ENCODE data around the gene SLFNL1.

Gene SLFNL1

DNA sequence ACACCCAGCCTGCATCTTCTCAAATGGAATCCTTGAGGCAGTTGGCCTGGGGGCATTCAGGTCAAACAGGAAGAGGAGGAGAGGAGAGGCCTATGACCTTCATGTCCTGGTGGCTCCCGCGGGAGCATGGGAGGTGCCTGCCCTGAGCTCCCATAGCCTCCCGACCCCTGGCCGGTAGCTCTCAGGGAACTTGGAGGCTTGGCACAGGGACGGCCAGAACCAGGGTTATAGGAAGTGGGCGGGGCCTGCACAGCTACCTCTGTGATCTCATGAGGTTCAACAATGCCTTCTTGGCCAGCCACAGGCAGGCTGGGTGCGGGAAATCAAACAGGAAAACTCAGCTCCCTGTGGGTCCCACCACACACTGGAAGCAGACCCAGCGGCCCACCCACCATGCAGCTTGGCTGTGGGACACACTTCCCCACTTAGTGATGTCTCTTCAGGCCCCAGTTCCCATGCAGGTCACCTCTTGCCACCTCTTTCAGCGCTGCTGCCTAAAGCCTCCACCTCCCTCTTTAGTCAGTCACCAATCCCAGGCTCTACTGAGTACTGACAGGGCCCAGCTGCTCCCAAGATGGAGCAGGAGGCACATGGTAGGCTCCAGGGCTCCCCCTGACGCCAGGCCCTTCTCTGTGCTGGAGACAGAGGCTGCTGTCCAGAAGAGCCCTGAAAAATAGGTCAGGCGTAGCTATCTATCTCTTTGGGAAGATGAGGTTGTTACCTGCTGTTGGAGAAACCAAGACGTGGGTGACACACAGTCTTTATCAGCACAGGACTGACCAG lies at the start of gene SLFNL1:
SLFNL1 (minus strand) TSS at position 200 of the 783 bp plus-strand sequence. CDS start 1,065 bp downstream, outside the sequence.
- no peak for DNase-seq (ENCODE audit: extremely low read depth in 1 of 2, low read depth in 1 of 2)

GRCh38 chr1:41056907-41057306 lies 35.4 kb upstream of the SLFNL1 start:
- no peak for DNase-seq (ENCODE audit: extremely low read depth in 1 of 2, low read depth in 1 of 2)

DNA sequence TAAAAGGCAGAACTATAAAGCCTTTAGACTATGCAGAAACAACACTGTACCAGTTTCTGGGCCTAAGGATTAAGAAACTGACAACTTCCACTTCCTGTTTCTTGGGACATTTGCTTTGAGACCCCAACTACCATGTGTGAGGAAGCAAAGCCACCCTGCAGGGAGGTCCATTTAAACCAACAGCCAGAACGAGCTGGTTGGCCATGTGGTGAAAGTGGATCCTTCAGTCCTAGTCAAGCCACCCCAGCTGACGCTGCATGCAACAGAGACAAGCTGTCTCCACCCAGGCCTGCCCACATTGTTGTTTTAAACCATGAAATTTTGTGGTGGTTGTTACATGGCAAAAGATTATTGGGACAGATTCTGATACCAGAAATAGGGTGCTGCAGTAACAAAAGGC lies 31.8 kb upstream of the SLFNL1 start:
- DNase-seq (ENCODE audit: extremely low read depth in 1 of 2, low read depth in 1 of 2), result no peak

- DNase-seq (ENCODE audit: extremely low read depth in 1 of 2, low read depth in 1 of 2), result no peak
Measured at GRCh38 chr1:41051022-41051421, 29.5 kb upstream of the SLFNL1 start.

GRCh38 chr1:41048540-41048939 lies 27.0 kb upstream of the SLFNL1 start:
- DNase-seq (ENCODE audit: extremely low read depth in 1 of 2, low read depth in 1 of 2), result no peak

DNA sequence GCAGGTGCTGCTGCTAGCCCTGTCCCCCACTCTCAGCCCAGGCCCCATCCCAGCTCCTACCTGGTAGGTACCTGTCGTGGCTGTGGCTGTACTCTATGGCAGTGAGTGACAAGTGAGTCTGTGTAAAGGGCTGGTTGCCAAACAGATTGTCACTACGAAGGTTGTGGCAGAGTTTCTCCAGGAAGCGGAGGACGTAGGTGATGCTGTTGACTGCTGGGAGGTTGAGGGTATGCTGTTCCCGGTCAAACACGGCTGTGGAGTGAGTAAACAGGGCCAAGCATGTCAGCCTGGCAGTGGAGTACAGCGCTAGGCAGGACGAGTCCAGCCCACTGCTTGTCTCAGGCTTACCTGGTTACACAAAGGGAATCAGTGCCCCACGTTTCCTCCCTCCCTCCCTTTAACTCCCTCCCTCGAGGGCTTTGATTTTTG lies 24.8 kb upstream of the SLFNL1 start:
- DNase-seq (ENCODE audit: extremely low read depth in 1 of 2, low read depth in 1 of 2), result no peak

GRCh38 chr1:41045740-41046139 lies 24.2 kb upstream of the SLFNL1 start:
- DNase-seq (ENCODE audit: extremely low read depth in 1 of 2, low read depth in 1 of 2), result no peak

GRCh38 chr1:41044187-41044586 lies 22.7 kb upstream of the SLFNL1 start:
- no peak for DNase-seq (ENCODE audit: extremely low read depth in 1 of 2, low read depth in 1 of 2)

GRCh38 chr1:41041614-41042270 lies 20.2 kb upstream of the SLFNL1 start:
- DNase-seq (ENCODE audit: extremely low read depth in 1 of 2, low read depth in 1 of 2), result no peak

GRCh38 chr1:41038110-41038509 lies 16.6 kb upstream of the SLFNL1 start:
- DNase-seq (ENCODE audit: extremely low read depth in 1 of 2, low read depth in 1 of 2), result no peak

DNA sequence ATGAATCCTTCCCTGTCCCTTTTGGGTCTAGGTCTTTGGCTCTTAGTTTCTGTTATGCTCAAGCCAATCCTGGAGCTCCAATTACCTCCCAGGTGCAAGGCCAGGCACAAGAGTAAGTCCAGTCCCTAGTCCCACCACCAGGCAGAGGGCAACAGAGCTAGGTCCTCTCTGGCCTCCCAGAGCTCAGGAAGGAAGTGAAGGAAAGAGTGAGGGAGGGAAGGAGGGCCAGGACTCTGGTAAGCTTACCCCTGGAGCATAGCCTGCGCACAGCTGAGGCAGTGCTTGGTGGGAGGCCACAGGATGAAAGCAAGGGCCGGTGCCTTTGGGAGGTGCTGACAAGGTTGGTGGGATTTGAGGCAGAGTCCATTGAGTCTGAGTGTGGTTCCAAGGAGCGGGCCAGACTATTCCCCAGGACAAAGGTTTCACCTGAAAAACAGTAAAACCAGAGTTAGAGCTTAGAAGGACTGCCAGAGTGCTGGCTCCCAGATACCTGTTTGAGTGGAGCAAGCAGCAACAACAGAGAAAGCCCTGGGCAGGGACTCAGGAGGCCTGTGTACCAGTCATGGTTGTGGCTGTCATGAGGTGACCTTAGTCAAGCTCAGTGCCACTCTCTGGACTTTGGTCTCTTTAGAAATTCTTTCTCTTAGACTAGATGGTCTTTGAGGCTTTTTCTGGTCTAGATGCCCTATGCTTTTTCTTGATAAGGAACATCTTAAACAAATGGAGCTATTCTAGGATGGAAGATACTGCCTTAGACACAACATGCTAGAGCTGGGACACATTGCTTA lies 15.8 kb upstream of the SLFNL1 start:
- DNase-seq (ENCODE audit: extremely low read depth in 1 of 2, low read depth in 1 of 2), result no peak

DNA sequence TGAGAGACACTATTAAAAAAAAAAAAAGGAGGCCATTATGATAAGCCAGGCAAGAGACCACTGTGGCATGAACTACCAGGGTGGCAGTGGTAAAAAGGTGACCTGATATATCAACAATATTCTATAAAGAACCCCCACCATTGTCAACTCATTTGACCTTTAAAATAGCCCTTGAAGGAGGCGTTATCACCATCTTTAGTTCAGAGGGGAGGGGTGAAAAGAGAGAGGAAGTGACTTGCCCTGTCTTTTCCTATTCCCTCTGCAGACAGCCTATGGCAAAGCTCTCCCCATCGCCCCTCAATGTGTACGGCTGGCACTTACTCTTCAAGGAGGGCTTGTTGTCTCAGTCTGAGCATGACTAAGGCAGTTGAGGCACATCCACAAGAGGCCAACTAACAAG lies 11.7 kb upstream of the SLFNL1 start:
- no peak for DNase-seq (ENCODE audit: extremely low read depth in 1 of 2, low read depth in 1 of 2)

- DNase-seq (ENCODE audit: extremely low read depth in 1 of 2, low read depth in 1 of 2), result no peak
Measured at GRCh38 chr1:41032147-41032546, 10.6 kb upstream of the SLFNL1 start.

DNA sequence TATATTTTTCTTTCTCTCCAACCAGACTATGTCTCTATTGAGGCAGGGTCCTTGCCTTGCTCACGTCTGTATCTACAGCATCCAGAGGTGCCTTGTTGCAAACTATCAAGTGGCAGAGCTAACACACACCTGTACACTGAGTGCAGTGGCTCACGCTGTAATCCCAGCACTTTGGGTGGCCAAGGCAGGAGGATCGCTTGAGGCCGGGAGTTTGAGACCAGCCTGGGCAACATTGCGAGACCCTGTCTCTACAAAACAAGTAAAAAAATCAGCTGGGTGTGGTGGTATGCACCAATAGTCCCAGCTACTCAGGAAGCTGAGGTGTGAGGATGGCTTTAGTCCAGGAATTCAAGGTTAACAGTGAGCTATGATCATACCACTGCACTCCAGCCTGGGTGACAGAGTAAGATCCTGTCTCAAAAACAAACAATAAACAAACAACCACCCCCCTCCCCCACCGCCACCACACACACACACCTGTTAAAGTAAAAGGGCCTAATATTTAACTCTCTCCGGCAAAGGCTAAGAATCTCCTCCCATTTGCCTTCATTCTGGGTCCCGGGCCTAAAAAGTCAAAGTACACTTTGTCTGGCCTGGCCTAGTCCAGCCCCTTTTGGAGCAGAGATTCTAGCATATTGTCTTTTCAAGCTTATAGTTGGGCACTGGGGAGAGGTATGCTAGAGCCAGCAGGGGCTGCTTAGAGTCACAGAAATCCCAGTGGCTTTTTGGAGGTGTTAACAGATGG lies 9.5 kb upstream of the SLFNL1 start:
- DNase-seq (ENCODE audit: extremely low read depth in 1 of 2, low read depth in 1 of 2), result no peak

GRCh38 chr1:41028034-41028642 lies 6.6 kb upstream of the SLFNL1 start:
- DNase-seq (ENCODE audit: extremely low read depth in 1 of 2, low read depth in 1 of 2), result no peak

GRCh38 chr1:41025979-41026819 lies 4.7 kb upstream of the SLFNL1 start:
- no peak for DNase-seq (ENCODE audit: extremely low read depth in 1 of 2, low read depth in 1 of 2)

- no peak for DNase-seq (ENCODE audit: extremely low read depth in 1 of 2, low read depth in 1 of 2)
Measured at GRCh38 chr1:41024953-41025352, 3.4 kb upstream of the SLFNL1 start.

GRCh38 chr1:41023279-41023990 lies 1.9 kb upstream of the SLFNL1 start:
- DNase-seq (ENCODE audit: extremely low read depth in 1 of 2, low read depth in 1 of 2), result no peak

GRCh38 chr1:41022424-41022823 lies 899 bp upstream of the SLFNL1 start:
- no peak for DNase-seq (ENCODE audit: extremely low read depth in 1 of 2, low read depth in 1 of 2)
